Aorta (tissue), 5 donors: ENCODE results near the gene MYOF. TPM values are rescaled to one million over a fixed set of nuclear protein-coding genes. Genes with fewer than 3 reads are reported as not detected.

Experiments used
- ATAC-seq: fragments of 200-7000 bp; cut with Tn5 transposase; one replicate; pipeline ENCODE4 v1.9.1; 2022; ENCODE audit warnings: moderate library complexity; ENCODE audit not compliant: low FRiP score
- DNase-seq, 2 donors: peaks; one replicate each; pipeline ENCODE4 v3.0.0-alpha.2; 2020
- H3K27ac ChIP-seq, 2 donors: one replicate each; pipeline ENCODE4 v1.5.1; 2013; ENCODE audit warnings: low read length in 2 of 2, mild to moderate bottlenecking in 2 of 2, moderate library complexity in 2 of 2, control low read depth in 1 of 2, inconsistent platforms in 1 of 2, low read depth in 1 of 2
- H3K27me3 ChIP-seq, 2 donors: one replicate each; pipeline ENCODE4 v1.6.1; 2013; ENCODE audit warnings: control low read depth in 1 of 2, low read length in 1 of 2, mild to moderate bottlenecking in 1 of 2, moderate library complexity in 1 of 2; ENCODE audit not compliant: insufficient read depth in 2 of 2, control insufficient read depth in 1 of 2
- H3K36me3 ChIP-seq, 2 donors: one replicate each; pipeline ENCODE4 v1.6.1; 2013; ENCODE audit warnings: control low read depth in 1 of 2, low read length in 1 of 2, mild to moderate bottlenecking in 1 of 2; ENCODE audit not compliant: insufficient read depth in 2 of 2, control insufficient read depth in 1 of 2
- H3K4me1 ChIP-seq, 2 donors: one replicate each; pipeline ENCODE4 v1.6.1; 2013; ENCODE audit warnings: low read length in 2 of 2, control low read depth in 1 of 2, mild to moderate bottlenecking in 1 of 2, moderate library complexity in 1 of 2; ENCODE audit not compliant: insufficient read depth in 2 of 2, control insufficient read depth in 1 of 2
- H3K4me3 ChIP-seq, 2 donors: one replicate each; pipeline ENCODE4 v1.5.1; 2013; ENCODE audit warnings: low read length in 2 of 2, control low read depth in 1 of 2, mild to moderate bottlenecking in 1 of 2
- H3K9me3 ChIP-seq: one replicate; pipeline ENCODE4 v1.6.1; 2013; ENCODE audit warnings: mild to moderate bottlenecking, low read length; ENCODE audit not compliant: control insufficient read depth
- WGBS, 2 donors: extraction: QIAGEN DNeasy Blood & Tissue Kit; methylation state at CpG; one replicate each; pipeline ENCODE4 v1.1.7; 2013; 5-methylcytosine and 5-hydroxymethylcytosine counted together
- intact Hi-C, 2 donors: fragments of 100-400 bp; cut with DNase I; formaldehyde crosslinking; loops; one replicate each; pipeline versions ENCODE4 v1.14.2 to v1.15.0; 2022
- polyA plus RNA-seq, 2 donors: library from polyadenylated mRNA; stranded (reverse); fragments of 200-250 nt; gene quantifications; one replicate each; pipeline ENCODE4 v1.2.3, GENCODE V29; 2013
- total RNA-seq, 2 donors: library from RNA; stranded (reverse); fragmentation: NEBNext Ultra II Directional; extraction: Animal tissue kit (Norgen Biotek cat#: 25700); gene quantifications; one replicate each; pipeline ENCODE4 v1.2.1, GENCODE V29; 2021
- donor health status: healthy with polysubstance abuse.
- donor health status: Bipolar disorder and iron deficiency.
- donor health status: DM: no; HTN: no; CAD: no.
- donor health status: DM: no; HTN: no; CAD: no.
- donor health status: DM: yes; HTN: yes; CAD: no.

Gene MYOF
- total and polyA plus RNA-seq, 4 donors: 13.4 to 242 (median 126) TPM

- intact Hi-C loops: loop anchor here (1.0 to 5.0 kb wide), 5 partner anchors 29 to 60 kb away; partner anchors contain the start of gene MYOF (in 1 of the 2)
- 3 to 6% methylated on average over 4 of the region's 4 CpGs for WGBS, 2 donors
- Histone ChIP-seq H3K9me3 (no peaks in the 10 kb centered on the region), H3K36me3 (no peaks in the 10 kb centered on the region), H3K27me3 (no peaks in the 10 kb centered on the region), H3K27ac (peak overlapping the region; percentile 93), H3K4me3 (no peak overlapping the region), H3K4me1 (peaks cover 2 to 9% of the 10 kb centered on the region in 2 donors)
- DNase-seq: peak in 1 of 2 donors; percentile 79
- ATAC-seq: peak; percentile 90
These were observed 45.5 kb downstream of the MYOF start for GRCh38 chr10:93436591-93437085.

- H3K27me3 ChIP-seq: no peaks in the 10 kb centered on the region
- H3K4me1 ChIP-seq: peaks cover 2 to 9% of the 10 kb centered on the region in 2 donors
- DNase-seq (no peak), ATAC-seq (no peak)
- WGBS, 2 donors: 11 to 13% methylated on average over 5 of the region's 5 CpGs
- intact Hi-C loops: loop anchor here (2.0 to 5.0 kb wide), 4 partner anchors 45 to 59 kb away; partner anchors contain the start of gene MYOF (in 1 of the 2)
- H3K4me3 ChIP-seq: no peak overlapping the region
- no peaks in the 10 kb centered on the region for H3K36me3 ChIP-seq
- H3K9me3 ChIP-seq: no peaks in the 10 kb centered on the region
- peak overlapping the region; percentile 97 to 99 for H3K27ac ChIP-seq
These were observed 46.3 kb downstream of the MYOF start for GRCh38 chr10:93435621-93436397.

- H3K4me3 ChIP-seq: no peak overlapping the region
- H3K9me3 ChIP-seq: no peaks in the 10 kb centered on the region
- 63 to 68% methylated on average over 6 of the region's 6 CpGs for WGBS, 2 donors
- H3K27ac ChIP-seq: peak overlapping the region; percentile 97 to 99
- DNase-seq (no peak), ATAC-seq (no peak)
- H3K4me1 ChIP-seq: peaks cover 2 to 9% of the 10 kb centered on the region in 2 donors
- intact Hi-C loops: loop anchor here in 1 of 2 donors (5.0 kb wide), 1 partner anchor 47 kb away; the partner anchor contains the start of gene MYOF
- no peaks in the 10 kb centered on the region for H3K27me3 ChIP-seq
- H3K36me3 ChIP-seq: no peaks in the 10 kb centered on the region
These were observed 47.1 kb downstream of the MYOF start for GRCh38 chr10:93434991-93435491.

GRCh38 chr10:93431361-93431760 is 50.8 kb downstream of the MYOF start:
- Histone ChIP-seq H3K4me3 (no peak overlapping the region), H3K27ac (peak overlapping the region in 1 of 2 donors; percentile 87), H3K27me3 (no peaks in the 10 kb centered on the region), H3K4me1 (peaks cover 0 to 9% of the 10 kb centered on the region in 2 donors), H3K9me3 (no peaks in the 10 kb centered on the region), H3K36me3 (no peaks in the 10 kb centered on the region)
- no peak for DNase-seq
- ATAC-seq: no peak
- 50 to 57% methylated on average over 4 of the region's 4 CpGs for WGBS, 2 donors
- intact Hi-C loops: no loop called here

- Histone ChIP-seq H3K27ac (no peak overlapping the region), H3K4me3 (no peak overlapping the region), H3K36me3 (no peaks in the 10 kb centered on the region), H3K27me3 (no peaks in the 10 kb centered on the region), H3K4me1 (peaks cover 0 to 3% of the 10 kb centered on the region in 2 donors), H3K9me3 (no peaks in the 10 kb centered on the region)
- ATAC-seq (no peak), DNase-seq (no peak)
- WGBS, 2 donors: 87 to 93% methylated on average over 6 of the region's 6 CpGs
- intact Hi-C loops: no loop called here
These were observed 56.3 kb downstream of the MYOF start for GRCh38 chr10:93425861-93426260.

- Histone ChIP-seq H3K27me3 (no peaks in the 10 kb centered on the region), H3K27ac (peak overlapping the region; percentile 79 to 95), H3K36me3 (no peaks in the 10 kb centered on the region), H3K4me3 (no peak overlapping the region), H3K9me3 (no peaks in the 10 kb centered on the region), H3K4me1 (peaks cover 2 to 3% of the 10 kb centered on the region in 2 donors)
- ATAC-seq (no peak), DNase-seq (no peak)
- intact Hi-C loops: loop anchor here in 1 of 2 donors (5.0 kb wide), 1 partner anchor 60 kb away; the partner anchor contains the start of gene MYOF
- WGBS, 2 donors: 25 to 27% methylated on average over 4 of the region's 4 CpGs
These were observed 60.0 kb downstream of the MYOF start for GRCh38 chr10:93422118-93422517.

GRCh38 chr10:93420944-93421825 is 60.9 kb downstream of the MYOF start:
- Histone ChIP-seq H3K4me1 (peaks cover 2 to 3% of the 10 kb centered on the region in 2 donors), H3K4me3 (no peak overlapping the region), H3K36me3 (no peaks in the 10 kb centered on the region), H3K27me3 (no peaks in the 10 kb centered on the region), H3K9me3 (no peaks in the 10 kb centered on the region), H3K27ac (peak overlapping the region; percentile 23 to 89)
- no peak for ATAC-seq
- intact Hi-C loops: loop anchor here (2.0 to 5.0 kb wide), 2 partner anchors 38 to 61 kb away; partner anchors contain the start of gene MYOF (in 1 of the 2)
- no peak for DNase-seq
- 39 to 42% methylated on average over 6 of the region's 6 CpGs for WGBS, 2 donors

- Histone ChIP-seq H3K4me3 (no peak overlapping the region), H3K4me1 (peaks cover 2 to 3% of the 10 kb centered on the region in 2 donors), H3K36me3 (no peaks in the 10 kb centered on the region), H3K27ac (peak overlapping the region in 1 of 2 donors; percentile 78), H3K27me3 (no peaks in the 10 kb centered on the region), H3K9me3 (no peaks in the 10 kb centered on the region)
- WGBS, 2 donors: 5 to 9% methylated on average over 5 of the region's 5 CpGs
- ATAC-seq: peak; percentile 71
- no peak for DNase-seq
- intact Hi-C loops: loop anchor here (2.0 to 5.0 kb wide), 2 partner anchors 37 to 62 kb away; partner anchors contain the start of gene MYOF (in 1 of the 2)
These were observed 62.0 kb downstream of the MYOF start for GRCh38 chr10:93420091-93420490.
